Keratinocyte (primary cell): Measurements from ENCODE around the gene TARS3. TPM values are rescaled to one million over a fixed set of nuclear protein-coding genes. Genes with fewer than 3 reads are reported as not detected.

ENCODE experiments used
- DNase-seq: peaks from one replicate; pipeline ENCODE4 v3.0.0-alpha.2; 2011; ENCODE audit warnings: low read depth, missing footprints, low spot score
- FAIRE-seq: peaks from 2 replicates; lab custom pipeline; 2011; peaks lifted over from hg19 to GRCh38; lab: Jason Lieb, UNC
- H2AFZ ChIP-seq: 2 replicates; pipeline ENCODE4 v1.6.0; 2012; ENCODE audit warnings: low read length, control low read depth, inconsistent platforms; ENCODE audit not compliant: control insufficient read depth
- H3K27ac ChIP-seq: 2 replicates; pipeline ENCODE4 v1.5.1; 2011; ENCODE audit warnings: low read length; ENCODE audit not compliant: control insufficient read depth, insufficient read depth
- H3K27me3 ChIP-seq: 3 replicates; pipeline ENCODE4 v1.6.0; 2011; ENCODE audit warnings: low read length; ENCODE audit not compliant: control insufficient read depth, insufficient read depth; ENCODE audit errors: extremely low read depth
- H3K36me3 ChIP-seq, 2 experiments: 2 replicates in 1 of 2; 3 replicates in 1 of 2; pipeline ENCODE4 v1.5.1; 2011; ENCODE audit warnings: low read length in 2 of 2, mild to moderate bottlenecking in 1 of 2; ENCODE audit not compliant: control insufficient read depth in 2 of 2, insufficient read depth in 2 of 2; ENCODE audit errors: extremely low read depth in 1 of 2
- H3K4me1 ChIP-seq: 3 replicates; pipeline ENCODE4 v1.5.1; 2011; ENCODE audit warnings: low read length; ENCODE audit not compliant: control insufficient read depth, insufficient read depth; ENCODE audit errors: extremely low read depth
- H3K4me2 ChIP-seq: 3 replicates; pipeline ENCODE4 v1.6.0; 2011; ENCODE audit warnings: low read depth, low read length; ENCODE audit not compliant: control insufficient read depth, insufficient read depth; ENCODE audit errors: extremely low read depth
- H3K4me3 ChIP-seq, 3 experiments: fragments of 200-600 bp in 1 of 3; sonication (generic) in 1 of 3; 2 replicates in 2 of 3; 3 replicates in 1 of 3; pipeline ENCODE4 v1.5.1; 2011 to 2016; ENCODE audit warnings: low read length in 3 of 3, mild to moderate bottlenecking in 3 of 3, control low read depth in 2 of 3, inconsistent platforms in 1 of 3, low read depth in 1 of 3, mixed read lengths in 1 of 3, mixed run types in 1 of 3, moderate library complexity in 1 of 3; ENCODE audit not compliant: control insufficient read depth in 2 of 3, insufficient read depth in 2 of 3; ENCODE audit errors: extremely low read depth in 1 of 3
- H3K79me2 ChIP-seq: 2 replicates; pipeline ENCODE4 v1.6.0; 2012; ENCODE audit warnings: low read length; ENCODE audit not compliant: control insufficient read depth, insufficient read depth
- H3K9ac ChIP-seq: 3 replicates; pipeline ENCODE4 v1.6.0; 2011; ENCODE audit warnings: low read length; ENCODE audit not compliant: control insufficient read depth, insufficient read depth; ENCODE audit errors: extremely low read depth
- H3K9me1 ChIP-seq: 3 replicates; pipeline ENCODE4 v1.6.0; 2011; ENCODE audit warnings: low read length; ENCODE audit not compliant: control insufficient read depth, insufficient read depth; ENCODE audit errors: extremely low read depth
- H3K9me3 ChIP-seq: 2 replicates; pipeline ENCODE4 v1.5.1; 2012; ENCODE audit warnings: low read depth, low read length; ENCODE audit not compliant: control insufficient read depth
- H4K20me1 ChIP-seq: 3 replicates; pipeline ENCODE4 v1.6.0; 2011; ENCODE audit warnings: low read length; ENCODE audit not compliant: control insufficient read depth, insufficient read depth; ENCODE audit errors: extremely low read depth
- CTCF ChIP-seq, 3 experiments: IDR thresholded peaks in 1 of 3; conservative IDR thresholded peaks in 1 of 3; optimal IDR thresholded peaks in 1 of 3; 2 replicates in 2 of 3; 3 replicates in 1 of 3; pipeline versions ENCODE3 to v1.5.1; 2011; ENCODE audit warnings: low read length in 3 of 3, mild to moderate bottlenecking in 3 of 3, moderate library complexity in 2 of 3, control low read depth in 1 of 3, inconsistent platforms in 1 of 3; ENCODE audit not compliant: insufficient read depth in 2 of 3; ENCODE audit errors: extremely low read depth in 1 of 3
- EZH2 ChIP-seq: IDR thresholded peaks from one replicate; pipeline ENCODE4 v1.6.1; 2012; ENCODE audit warnings: inconsistent platforms, mild to moderate bottlenecking, low read length, moderate library complexity
- dilution Hi-C: fragments of 300-500 bp; cut with MboI; formaldehyde crosslinking; loops from one replicate; pipeline ENCODE4 v1.7.0; 2020; ENCODE audit warnings: low sequenced_read_pairs; ENCODE audit not compliant: extremely low pct_ligation_motif_present
- polyA plus RNA-seq, 5 experiments: library from polyadenylated mRNA; depleted of rRNA in 3 of 5; stranded (reverse) in 3 of 5; stranded (forward) in 1 of 5; unstranded in 1 of 5; fragments of >200 nt; gene quantifications; 1 replicate in 1 of 5; 2 replicates in 3 of 5; 3 replicates in 1 of 5; pipeline versions ENCODE4 v1.2.1 to v1.2.3, GENCODE V29; 2011 to 2012; ENCODE audit warnings: missing spikeins in 2 of 5, low read depth in 1 of 5, low replicate concordance in 1 of 5

Gene TARS3
- polyA plus RNA-seq, 1 donor (not counting 4 experiments of a cell fraction or from before 2014, with no cell fraction given), result 3.9 TPM

- no peak overlapping the region for H3K27ac ChIP-seq
- no peaks in the 10 kb centered on the region for H3K27me3 ChIP-seq
- no peaks in the 10 kb centered on the region for H3K9me3 ChIP-seq
- no peak overlapping the region for H3K9ac ChIP-seq
- no peak overlapping the region for H3K4me2 ChIP-seq
- no peaks in the 10 kb centered on the region for H4K20me1 ChIP-seq
- H3K4me1 ChIP-seq, result peaks cover 3% of the 10 kb centered on the region
- H3K36me3 ChIP-seq, result peaks cover 6 to 9% of the 10 kb centered on the region in 2 experiments
- H3K79me2 ChIP-seq, result no peaks in the 10 kb centered on the region
- DNase-seq (no peak), FAIRE-seq (no peak)
- TF ChIP-seq CTCF (optimal IDR thresholded peaks at IDR 0.05 in 1 of 3, IDR thresholded peaks at IDR 0.05 in 1 of 3, conservative IDR thresholded peaks at IDR 0.05 in 1 of 3; ENCODE audit: extremely low read depth in 1 of 3, insufficient read depth in 2 of 3, low read length in 3 of 3), result no peak
- TF ChIP-seq EZH2, result no peak
- dilution Hi-C loops, result no loop called here
- no peak overlapping the region for H2AFZ ChIP-seq
- H3K9me1 ChIP-seq, result no peaks in the 10 kb centered on the region
- no peak overlapping the region for H3K4me3 ChIP-seq
Observed at GRCh38 chr15:101712078-101712477, 12.2 kb downstream of the TARS3 start.

- H3K27ac ChIP-seq, result no peak overlapping the region
- no peak overlapping the region for H3K9ac ChIP-seq
- H3K27me3 ChIP-seq, result no peaks in the 10 kb centered on the region
- H2AFZ ChIP-seq, result no peak overlapping the region
- DNase-seq (no peak), FAIRE-seq (no peak)
- dilution Hi-C loops, result no loop called here
- no peaks in the 10 kb centered on the region for H3K9me3 ChIP-seq
- H3K4me2 ChIP-seq, result no peak overlapping the region
- H3K4me1 ChIP-seq, result peaks cover 3% of the 10 kb centered on the region
- no peak overlapping the region for H3K4me3 ChIP-seq
- H4K20me1 ChIP-seq, result no peaks in the 10 kb centered on the region
- peaks cover 6 to 9% of the 10 kb centered on the region in 2 experiments for H3K36me3 ChIP-seq
- no peaks in the 10 kb centered on the region for H3K79me2 ChIP-seq
- TF ChIP-seq CTCF (optimal IDR thresholded peaks at IDR 0.05 in 1 of 3, IDR thresholded peaks at IDR 0.05 in 1 of 3, conservative IDR thresholded peaks at IDR 0.05 in 1 of 3; ENCODE audit: extremely low read depth in 1 of 3, insufficient read depth in 2 of 3, low read length in 3 of 3), result no peak
- TF ChIP-seq EZH2, result no peak
- H3K9me1 ChIP-seq, result no peaks in the 10 kb centered on the region
Observed at GRCh38 chr15:101710806-101711205, 13.5 kb downstream of the TARS3 start.
